ENCODE measurements around the gene ATP10A.

Gene ATP10A

GRCh38 chr15:25863111-25863967, at the start of gene ATP10A:
Gene ATP10A, minus strand, starts transcription at chr15:25863327. Its CDS starts 231 bp downstream, at chr15:25863096.
- H3K27ac Mint-ChIP-seq = peak within 1 kb of the TSS; percentile 99
- DNase-seq = peak; percentile 78
- H3K36me3 Mint-ChIP-seq = peaks cover 32% of the 10 kb centered on the region
- no peaks in the 10 kb centered on the region for H3K9me3 Mint-ChIP-seq
- H3K4me1 Mint-ChIP-seq = peaks cover 39% of the 10 kb centered on the region
- H3K27me3 Mint-ChIP-seq = peaks cover 37% of the 10 kb centered on the region
- peak within 1 kb of the TSS; percentile 98 for H3K4me3 Mint-ChIP-seq
- CTCF ChIA-PET = no interaction called here

- Mint-ChIP-seq H3K4me3 (no peak overlapping the region), H3K36me3 (no peaks in the 10 kb centered on the region), H3K4me1 (no peaks in the 10 kb centered on the region), H3K27me3 (peaks cover 7% of the 10 kb centered on the region), H3K27ac (no peak overlapping the region), H3K9me3 (peaks cover 2% of the 10 kb centered on the region)
- DNase-seq = no peak
- CTCF ChIA-PET = interaction anchor here (1.1 kb wide), 1 partner anchor 22 kb away, joined by 3 read pairs; no protein-coding TSS in a partner anchor
Measured at GRCh38 chr15:25912035-25912434, 48.9 kb upstream of the ATP10A start.

- DNase-seq = no peak
- H3K36me3 Mint-ChIP-seq = no peaks in the 10 kb centered on the region
- H3K9me3 Mint-ChIP-seq = peaks cover 2% of the 10 kb centered on the region
- CTCF ChIA-PET = interaction anchor here (1.1 kb wide), 1 partner anchor 23 kb away, joined by 3 read pairs; no protein-coding TSS in a partner anchor
- H3K4me1 Mint-ChIP-seq = no peaks in the 10 kb centered on the region
- H3K4me3 Mint-ChIP-seq = no peak overlapping the region
- H3K27ac Mint-ChIP-seq = no peak overlapping the region
- H3K27me3 Mint-ChIP-seq = peaks cover 5% of the 10 kb centered on the region
Measured at GRCh38 chr15:25910832-25911231, 47.7 kb upstream of the ATP10A start.

GRCh38 chr15:25909806-25910205, 46.7 kb upstream of the ATP10A start:
- no peak for DNase-seq
- Mint-ChIP-seq H3K36me3 (no peaks in the 10 kb centered on the region), H3K4me3 (no peak overlapping the region), H3K27ac (no peak overlapping the region), H3K9me3 (peaks cover 2% of the 10 kb centered on the region), H3K27me3 (peaks cover 5% of the 10 kb centered on the region), H3K4me1 (no peaks in the 10 kb centered on the region)
- CTCF ChIA-PET = no interaction called here

GRCh38 chr15:25909325-25909724, 46.2 kb upstream of the ATP10A start:
- Mint-ChIP-seq H3K4me1 (no peaks in the 10 kb centered on the region), H3K27ac (no peak overlapping the region), H3K9me3 (peaks cover 2% of the 10 kb centered on the region), H3K36me3 (no peaks in the 10 kb centered on the region), H3K4me3 (no peak overlapping the region), H3K27me3 (peaks cover 5% of the 10 kb centered on the region)
- no peak for DNase-seq
- CTCF ChIA-PET = no interaction called here

- no peak for DNase-seq
Measured at GRCh38 chr15:25905140-25905539, 42.0 kb upstream of the ATP10A start.

GRCh38 chr15:25903024-25903581, 40.0 kb upstream of the ATP10A start:
- H3K36me3 Mint-ChIP-seq = no peaks in the 10 kb centered on the region
- H3K4me1 Mint-ChIP-seq = peaks cover 16% of the 10 kb centered on the region
- peak overlapping the region; percentile 16 for H3K27ac Mint-ChIP-seq
- no peak for DNase-seq
- no peak overlapping the region for H3K4me3 Mint-ChIP-seq
- H3K27me3 Mint-ChIP-seq = no peaks in the 10 kb centered on the region
- no peaks in the 10 kb centered on the region for H3K9me3 Mint-ChIP-seq
- CTCF ChIA-PET = interaction anchor here (1.9 kb wide), 1 partner anchor 120 kb away, joined by 10 read pairs; no protein-coding TSS in a partner anchor

More at GRCh38 chr15:25905140-25905539, 42.0 kb upstream of the ATP10A start:
- H3K27me3 Mint-ChIP-seq = peaks cover 5% of the 10 kb centered on the region
- H3K4me1 Mint-ChIP-seq = peaks cover 16% of the 10 kb centered on the region
- no peaks in the 10 kb centered on the region for H3K36me3 Mint-ChIP-seq
- CTCF ChIA-PET = interaction anchor here (1.4 kb wide), 1 partner anchor 26 kb away, joined by 3 read pairs; no protein-coding TSS in a partner anchor
- no peaks in the 10 kb centered on the region for H3K9me3 Mint-ChIP-seq
- no peak overlapping the region for H3K27ac Mint-ChIP-seq
- H3K4me3 Mint-ChIP-seq = no peak overlapping the region

- H3K9me3 Mint-ChIP-seq = no peaks in the 10 kb centered on the region
- no peak overlapping the region for H3K4me3 Mint-ChIP-seq
- no peak overlapping the region for H3K27ac Mint-ChIP-seq
- CTCF ChIA-PET = interaction anchor here (0.7 to 1.9 kb wide), 2 partner anchors 118 to 470 kb away, joined by 3 to 10 read pairs; no protein-coding TSS in a partner anchor
- H3K4me1 Mint-ChIP-seq = peaks cover 16% of the 10 kb centered on the region
- no peak for DNase-seq
- no peaks in the 10 kb centered on the region for H3K36me3 Mint-ChIP-seq
- no peaks in the 10 kb centered on the region for H3K27me3 Mint-ChIP-seq
Measured at GRCh38 chr15:25901811-25902605, 38.9 kb upstream of the ATP10A start.

- Mint-ChIP-seq H3K4me3 (no peak overlapping the region), H3K36me3 (no peaks in the 10 kb centered on the region), H3K4me1 (peaks cover 16% of the 10 kb centered on the region), H3K9me3 (no peaks in the 10 kb centered on the region), H3K27ac (no peak overlapping the region), H3K27me3 (no peaks in the 10 kb centered on the region)
- CTCF ChIA-PET = no interaction called here
- DNase-seq = no peak
Measured at GRCh38 chr15:25900901-25901300, 37.8 kb upstream of the ATP10A start.

- Mint-ChIP-seq H3K27me3 (no peaks in the 10 kb centered on the region), H3K27ac (no peak overlapping the region), H3K36me3 (no peaks in the 10 kb centered on the region), H3K4me3 (no peak overlapping the region), H3K9me3 (no peaks in the 10 kb centered on the region), H3K4me1 (peaks cover 16% of the 10 kb centered on the region)
- no peak for DNase-seq
- CTCF ChIA-PET = no interaction called here
Measured at GRCh38 chr15:25900431-25900830, 37.3 kb upstream of the ATP10A start.

- Mint-ChIP-seq H3K27ac (no peak overlapping the region), H3K4me3 (no peak overlapping the region), H3K4me1 (peaks cover 16% of the 10 kb centered on the region), H3K36me3 (no peaks in the 10 kb centered on the region), H3K27me3 (no peaks in the 10 kb centered on the region), H3K9me3 (no peaks in the 10 kb centered on the region)
- no peak for DNase-seq
- CTCF ChIA-PET = interaction anchor here (0.7 to 0.8 kb wide), 2 partner anchors 34 to 51 kb away, joined by 4 read pairs; no protein-coding TSS in a partner anchor
Measured at GRCh38 chr15:25899870-25900269, 36.7 kb upstream of the ATP10A start.

GRCh38 chr15:25897658-25898057, 34.5 kb upstream of the ATP10A start:
- CTCF ChIA-PET = no interaction called here
- no peak for DNase-seq
- Mint-ChIP-seq H3K27me3 (peaks cover 4% of the 10 kb centered on the region), H3K36me3 (no peaks in the 10 kb centered on the region), H3K9me3 (no peaks in the 10 kb centered on the region), H3K4me1 (peaks cover 4% of the 10 kb centered on the region), H3K27ac (no peak overlapping the region), H3K4me3 (no peak overlapping the region)

- H3K27me3 Mint-ChIP-seq = peaks cover 8% of the 10 kb centered on the region
- CTCF ChIA-PET = no interaction called here
- no peaks in the 10 kb centered on the region for H3K4me1 Mint-ChIP-seq
- H3K9me3 Mint-ChIP-seq = no peaks in the 10 kb centered on the region
- DNase-seq = no peak
- H3K36me3 Mint-ChIP-seq = no peaks in the 10 kb centered on the region
- H3K27ac Mint-ChIP-seq = no peak overlapping the region
- no peak overlapping the region for H3K4me3 Mint-ChIP-seq
Measured at GRCh38 chr15:25894371-25894902, 31.3 kb upstream of the ATP10A start.

GRCh38 chr15:25893596-25893995, 30.5 kb upstream of the ATP10A start:
- Mint-ChIP-seq H3K4me3 (no peak overlapping the region), H3K27ac (no peak overlapping the region), H3K36me3 (no peaks in the 10 kb centered on the region), H3K9me3 (no peaks in the 10 kb centered on the region), H3K4me1 (no peaks in the 10 kb centered on the region), H3K27me3 (peaks cover 8% of the 10 kb centered on the region)
- CTCF ChIA-PET = no interaction called here
- no peak for DNase-seq
